Upper lobe of left lung (tissue), 4 donors: ENCODE data around the gene SIVA1.

ENCODE experiments used
- EP300 ChIP-seq, 4 donors: sonication (generic); formaldehyde crosslinking; IDR thresholded peaks; one replicate each; pipeline ENCODE4 v1.5.1; 2017; ENCODE audit warnings: antibody characterized with exemption in 4 of 4, control low read depth in 2 of 4
- POLR2A ChIP-seq, 4 donors: fragments of 450-650 bp; IDR thresholded peaks; one replicate each; pipeline ENCODE4 v1.5.1; 2016 to 2017; ENCODE audit warnings: antibody characterized with exemption in 4 of 4, mild to moderate bottlenecking in 2 of 4
- POLR2AphosphoS5 ChIP-seq, 2 donors: sonication (generic); formaldehyde crosslinking; IDR thresholded peaks; one replicate each; pipeline ENCODE4 v1.5.1; 2017; ENCODE audit warnings: antibody characterized with exemption in 2 of 2
- TF ChIP-seq, protein P1 (sequence below), 6 experiments: fragments of 450-650 bp in 4 of 6; fragments of 200-600 bp in 2 of 6; sonication (generic) in 2 of 6; IDR thresholded peaks; one replicate each; pipeline ENCODE4 v1.5.1; 2016 to 2019; ENCODE audit warnings: antibody characterized with exemption in 6 of 6

DNA sequence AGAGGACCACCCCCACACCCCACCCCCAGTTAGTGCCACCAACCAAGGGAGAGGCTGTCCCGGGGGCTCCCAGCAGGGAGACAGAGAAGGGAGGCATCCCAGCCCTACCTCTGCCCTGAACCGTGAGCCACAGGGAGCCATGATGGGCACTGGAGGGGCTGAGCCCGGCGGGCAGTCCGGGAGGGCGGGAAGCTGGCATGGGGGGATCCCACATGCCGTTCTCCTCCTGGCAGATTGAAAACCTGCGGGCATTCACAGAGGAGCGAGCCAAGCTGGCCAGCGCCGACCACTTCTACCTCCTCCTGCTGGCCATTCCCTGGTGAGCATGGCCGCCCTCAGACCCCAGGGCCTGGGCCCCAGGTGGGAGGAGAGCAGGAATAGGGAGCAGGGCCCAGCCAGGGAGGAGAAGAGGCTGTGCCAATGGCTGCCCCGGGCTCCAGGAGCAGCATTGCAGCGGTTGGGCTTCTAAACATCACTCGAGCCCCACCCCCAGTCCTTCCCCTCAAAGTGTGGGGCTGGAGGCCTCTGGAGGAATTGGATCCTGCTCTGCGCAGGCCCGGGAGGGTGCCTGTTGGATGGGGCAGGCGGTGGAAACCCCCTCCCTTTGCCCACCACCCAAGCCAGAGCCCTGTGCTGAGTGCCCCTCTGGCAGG is 43.4 kb upstream of the SIVA1 start:
- TF ChIP-seq POLR2AphosphoS5 (IDR thresholded peaks at IDR 0.05): no peak
- TF ChIP-seq, protein P1, sequence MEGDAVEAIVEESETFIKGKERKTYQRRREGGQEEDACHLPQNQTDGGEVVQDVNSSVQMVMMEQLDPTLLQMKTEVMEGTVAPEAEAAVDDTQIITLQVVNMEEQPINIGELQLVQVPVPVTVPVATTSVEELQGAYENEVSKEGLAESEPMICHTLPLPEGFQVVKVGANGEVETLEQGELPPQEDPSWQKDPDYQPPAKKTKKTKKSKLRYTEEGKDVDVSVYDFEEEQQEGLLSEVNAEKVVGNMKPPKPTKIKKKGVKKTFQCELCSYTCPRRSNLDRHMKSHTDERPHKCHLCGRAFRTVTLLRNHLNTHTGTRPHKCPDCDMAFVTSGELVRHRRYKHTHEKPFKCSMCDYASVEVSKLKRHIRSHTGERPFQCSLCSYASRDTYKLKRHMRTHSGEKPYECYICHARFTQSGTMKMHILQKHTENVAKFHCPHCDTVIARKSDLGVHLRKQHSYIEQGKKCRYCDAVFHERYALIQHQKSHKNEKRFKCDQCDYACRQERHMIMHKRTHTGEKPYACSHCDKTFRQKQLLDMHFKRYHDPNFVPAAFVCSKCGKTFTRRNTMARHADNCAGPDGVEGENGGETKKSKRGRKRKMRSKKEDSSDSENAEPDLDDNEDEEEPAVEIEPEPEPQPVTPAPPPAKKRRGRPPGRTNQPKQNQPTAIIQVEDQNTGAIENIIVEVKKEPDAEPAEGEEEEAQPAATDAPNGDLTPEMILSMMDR (IDR thresholded peaks at IDR 0.05): no peak
- no peak for TF ChIP-seq POLR2A (IDR thresholded peaks at IDR 0.05)
- no peak for TF ChIP-seq EP300 (IDR thresholded peaks at IDR 0.05)
